Smooth muscle cell (in vitro differentiated cells): ENCODE measurements around the gene SOCS1. TPM values are rescaled to one million over a fixed set of nuclear protein-coding genes. Genes with fewer than 3 reads are reported as not detected.
"Not testable (repeated sequence)": the region's sequence is repeated elsewhere in the genome, so short reads cannot be mapped to it uniquely, and the experiment has no call there.

Experiments used
- DNase-seq: peaks from one replicate; lab custom pipeline; 2025; ENCODE audit not compliant: unreplicated experiment; lab: John Stamatoyannopoulos, UW
- H2AFZ ChIP-seq: fragments of 200-600 bp; sonication (generic); 2 replicates; pipeline ENCODE4 v1.6.0; 2016; ENCODE audit warnings: antibody characterized with exemption, low read depth, mild to moderate bottlenecking
- H3F3A ChIP-seq: fragments of 200-600 bp; sonication (generic); 2 replicates; pipeline ENCODE4 v1.6.0; 2017; ENCODE audit warnings: antibody characterized with exemption, low read depth
- H3K27ac ChIP-seq: fragments of 200-600 bp; sonication (generic); 2 replicates; pipeline ENCODE4 v1.5.1; 2016; ENCODE audit warnings: low read depth, mild to moderate bottlenecking
- H3K27me3 ChIP-seq: fragments of 200-600 bp; sonication (generic); 2 replicates; pipeline ENCODE4 v1.6.1; 2016; ENCODE audit warnings: low read depth, mild to moderate bottlenecking
- H3K36me3 ChIP-seq: fragments of 200-600 bp; sonication (generic); 2 replicates; pipeline ENCODE4 v1.5.1; 2016; ENCODE audit warnings: low read depth
- H3K4me1 ChIP-seq: fragments of 200-600 bp; sonication (generic); 2 replicates; pipeline ENCODE4 v1.5.1; 2016; ENCODE audit warnings: low read depth
- H3K4me2 ChIP-seq: fragments of 200-600 bp; sonication (generic); 2 replicates; pipeline ENCODE4 v1.6.0; 2016; ENCODE audit warnings: mild to moderate bottlenecking
- H3K4me3 ChIP-seq: fragments of 200-600 bp; sonication (generic); 2 replicates; pipeline ENCODE4 v1.5.1; 2016; ENCODE audit warnings: mild to moderate bottlenecking
- H3K79me2 ChIP-seq: fragments of 200-600 bp; sonication (generic); 2 replicates; pipeline ENCODE4 v1.6.0; 2016; ENCODE audit warnings: low read depth, mild to moderate bottlenecking
- H3K9ac ChIP-seq: fragments of 200-600 bp; sonication (generic); 2 replicates; pipeline ENCODE4 v1.6.0; 2016; ENCODE audit warnings: low read depth
- H3K9me3 ChIP-seq: fragments of 200-600 bp; sonication (generic); replicated peaks from 2 replicates; pipeline ENCODE4 v1.5.1; 2016; ENCODE audit warnings: low read depth
- H4K20me1 ChIP-seq: fragments of 200-600 bp; sonication (generic); 2 replicates; pipeline ENCODE4 v1.6.0; 2016; ENCODE audit warnings: low read depth
- CTCF ChIP-seq: fragments of 200-600 bp; sonication (generic); IDR thresholded peaks from 2 replicates; pipeline ENCODE4 v1.5.1; 2017; ENCODE audit warnings: borderline replicate concordance, mild to moderate bottlenecking, antibody characterized with exemption; ENCODE audit not compliant: insufficient read depth, poor library complexity, severe bottlenecking
- WGBS: methylation state at CpG from one replicate; pipeline ENCODE4 v1.1.7; 2016; ENCODE audit warnings: low lambda C conversion rate; 5-methylcytosine and 5-hydroxymethylcytosine counted together
- polyA plus RNA-seq: library from polyadenylated mRNA; unstranded; fragments of >200 nt; fragmentation: Nextera tagmentation; extraction: Ambion mirVana; gene quantifications from 2 replicates; pipeline ENCODE4 v1.2.1, GENCODE V29; 2016
- total RNA-seq: library from RNA; depleted of rRNA; stranded (reverse); fragments of >200 nt; gene quantifications from 2 replicates; pipeline ENCODE4 v1.2.3, GENCODE V29; 2014

SOCS1 gene
- total and polyA plus RNA-seq, 2 experiments from 2014 or later: 6.1 to 18.7 TPM

DNA sequence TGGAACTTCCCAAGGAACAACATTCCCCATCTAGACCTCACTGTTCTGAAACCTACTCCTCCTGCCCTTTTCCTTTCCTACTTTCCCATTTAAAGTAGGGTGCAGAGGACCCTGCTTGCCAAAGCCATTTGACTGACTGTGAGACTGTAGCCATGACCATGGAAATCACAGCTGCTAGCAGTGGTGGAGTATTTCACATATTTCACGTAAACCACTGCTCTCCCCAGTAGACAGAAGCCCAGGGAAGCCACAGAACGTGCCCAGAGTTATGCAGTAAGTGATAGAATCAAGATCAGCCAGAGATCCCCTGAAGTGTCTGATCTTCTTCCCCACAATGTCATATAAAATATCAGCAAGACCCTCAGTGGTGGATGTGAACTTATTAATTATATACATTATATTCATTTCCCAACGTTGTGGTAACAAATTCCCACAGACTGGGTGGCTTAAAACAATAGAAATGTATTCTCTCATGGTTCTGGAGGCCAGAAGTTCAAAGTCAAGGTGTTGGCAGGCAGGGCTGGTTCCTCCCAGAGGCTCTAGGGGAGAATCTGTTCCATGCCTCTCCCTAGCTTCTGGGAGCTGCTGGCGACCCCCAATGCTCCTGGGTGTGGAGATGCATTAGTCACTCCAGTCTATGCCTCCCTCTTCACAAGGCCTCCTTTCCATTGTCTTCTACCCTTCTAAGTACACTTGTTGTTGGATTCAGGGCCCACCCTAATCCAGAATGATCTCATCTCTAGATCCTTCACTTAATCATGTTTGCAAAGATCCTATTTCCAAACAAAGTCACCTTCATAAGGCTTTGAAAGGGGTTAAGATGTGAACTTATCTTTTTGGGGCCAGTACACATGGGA, 45.9 kb upstream of the SOCS1 start:
- no peak for TF ChIP-seq CTCF
- Histone ChIP-seq H3K4me1 (no peaks in the 10 kb centered on the region), H3K36me3 (no peaks in the 10 kb centered on the region), H3K4me3 (no peak overlapping the region), H3F3A (no peaks in the 10 kb centered on the region), H3K4me2 (no peak overlapping the region), H4K20me1 (no peaks in the 10 kb centered on the region), H2AFZ (no peak overlapping the region), H3K79me2 (no peaks in the 10 kb centered on the region), H3K9ac (no peak overlapping the region), H3K27me3 (no peaks in the 10 kb centered on the region), H3K9me3 (no peaks in the 10 kb centered on the region), H3K27ac (no peak overlapping the region)
- DNase-seq: no peak
- WGBS: 69% methylated on average over 4 of the region's 4 CpGs

GRCh38 chr16:11300560-11300892, 44.5 kb upstream of the SOCS1 start:
- H3F3A ChIP-seq: no peaks in the 10 kb centered on the region
- TF ChIP-seq CTCF: no peak
- H3K36me3 ChIP-seq: no peaks in the 10 kb centered on the region
- no peak overlapping the region for H3K4me2 ChIP-seq
- H3K9ac ChIP-seq: no peak overlapping the region
- no peak overlapping the region for H3K27ac ChIP-seq
- WGBS: 95% methylated on average over 7 of the region's 7 CpGs
- H2AFZ ChIP-seq: no peak overlapping the region
- H3K27me3 ChIP-seq: no peaks in the 10 kb centered on the region
- H4K20me1 ChIP-seq: no peaks in the 10 kb centered on the region
- H3K4me3 ChIP-seq: no peak overlapping the region
- H3K4me1 ChIP-seq: no peaks in the 10 kb centered on the region
- no peaks in the 10 kb centered on the region for H3K79me2 ChIP-seq
- H3K9me3 ChIP-seq: no peaks in the 10 kb centered on the region
- no peak for DNase-seq

- no peaks in the 10 kb centered on the region for H3K9me3 ChIP-seq
- no peaks in the 10 kb centered on the region for H3F3A ChIP-seq
- no peak overlapping the region for H3K27ac ChIP-seq
- H3K36me3 ChIP-seq: no peaks in the 10 kb centered on the region
- no peak for TF ChIP-seq CTCF
- no peaks in the 10 kb centered on the region for H4K20me1 ChIP-seq
- H2AFZ ChIP-seq: no peak overlapping the region
- no peaks in the 10 kb centered on the region for H3K79me2 ChIP-seq
- WGBS: 91% methylated on average over 6 of the region's 6 CpGs
- no peaks in the 10 kb centered on the region for H3K4me1 ChIP-seq
- DNase-seq: no peak
- no peaks in the 10 kb centered on the region for H3K27me3 ChIP-seq
- H3K4me2 ChIP-seq: no peak overlapping the region
- no peak overlapping the region for H3K9ac ChIP-seq
- no peak overlapping the region for H3K4me3 ChIP-seq
These were observed 44.0 kb upstream of the SOCS1 start for GRCh38 chr16:11299865-11300559.

DNA sequence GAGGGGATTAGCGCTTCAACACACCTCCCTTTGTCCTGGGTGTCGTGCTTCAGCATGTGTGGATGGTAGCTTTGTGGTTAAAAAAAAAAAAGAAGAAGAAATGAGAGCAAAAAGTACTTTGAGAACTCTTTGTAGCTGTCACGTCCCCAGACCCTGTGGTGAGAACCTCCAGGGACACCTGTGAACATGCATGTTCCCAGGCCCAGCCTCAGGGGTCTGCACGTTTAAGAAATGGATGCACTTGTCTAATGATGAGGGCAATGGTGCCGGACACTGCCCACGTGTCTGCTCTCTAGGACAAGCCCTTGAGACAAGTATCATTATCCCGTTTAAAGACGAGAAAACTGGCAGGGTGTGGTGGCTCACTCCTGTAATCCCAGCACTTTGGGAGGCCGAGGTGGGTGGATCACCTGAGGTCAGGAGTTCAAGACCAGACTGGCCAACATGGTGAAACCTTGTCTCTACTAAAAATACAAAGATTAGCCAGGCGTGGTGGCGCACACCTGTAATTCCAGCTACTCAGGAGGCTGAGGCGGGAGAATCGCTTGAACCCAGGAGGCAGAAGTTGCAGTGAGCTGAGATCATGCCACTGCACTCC, 43.0 kb upstream of the SOCS1 start:
- H3K36me3 ChIP-seq, DNase-seq, H3K79me2 ChIP-seq, H3K9me3 ChIP-seq, H3K4me2 ChIP-seq, H2AFZ ChIP-seq, H3K9ac ChIP-seq, H3K27me3 ChIP-seq, H3K27ac ChIP-seq, H3K4me3 ChIP-seq, H3K4me1 ChIP-seq, H3F3A ChIP-seq, H4K20me1 ChIP-seq: not testable (repeated sequence)
- 91% methylated on average over 13 of the region's 13 CpGs for WGBS
